HG03521 (cell line): ENCODE measurements around the gene RYR3.

Source experiments
- ATAC-seq: cut with Tn5 transposase; IDR thresholded peaks from one replicate; pipeline ENCODE4 v1.9.1; 2021; ENCODE audit warnings: mild to moderate bottlenecking, moderate library complexity; ENCODE audit not compliant: unreplicated experiment

RYR3 gene

GRCh38 chr15:33317896-33318295 lies 7.1 kb downstream of the RYR3 start:
- no peak for ATAC-seq

DNA sequence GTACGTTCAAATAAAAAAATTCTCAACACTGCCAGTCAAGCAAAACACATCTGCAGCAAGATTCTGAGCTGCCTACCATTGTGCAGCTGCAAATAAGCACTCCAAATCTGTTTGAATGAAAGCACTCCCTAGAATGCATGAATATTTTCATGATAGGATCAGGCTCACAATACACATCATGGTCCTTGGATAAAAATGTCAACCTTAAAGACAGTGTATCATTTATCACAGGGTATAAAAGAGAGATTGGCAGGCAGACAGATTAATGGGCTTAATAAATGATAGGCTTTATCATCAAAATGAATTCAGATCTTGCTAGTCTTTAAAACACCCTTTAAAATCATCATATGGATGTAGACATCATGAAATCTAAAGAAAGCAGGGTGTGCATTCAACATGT lies 9.2 kb downstream of the RYR3 start:
- ATAC-seq = no peak

DNA sequence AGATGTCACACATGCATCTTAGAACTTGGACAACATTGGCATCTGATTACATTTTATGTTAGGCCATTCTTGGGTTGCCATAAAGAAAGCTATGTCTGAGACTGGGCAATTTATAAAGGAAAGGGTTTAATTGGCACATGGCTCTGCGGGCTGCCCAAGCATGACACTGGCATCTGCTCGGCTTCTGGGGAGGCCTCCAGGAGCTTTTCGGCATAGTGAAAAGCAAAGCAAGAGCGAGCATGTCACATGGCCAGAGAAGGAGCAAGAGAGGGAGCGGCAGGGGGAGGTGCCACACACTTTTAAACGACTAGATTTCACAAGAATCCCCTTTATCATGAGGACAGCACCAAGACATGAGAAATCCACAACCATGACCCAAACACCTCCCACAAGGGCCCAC lies 11.3 kb downstream of the RYR3 start:
- no peak for ATAC-seq

- no peak for ATAC-seq
Observed at GRCh38 chr15:33324609-33325008, 13.8 kb downstream of the RYR3 start.

DNA sequence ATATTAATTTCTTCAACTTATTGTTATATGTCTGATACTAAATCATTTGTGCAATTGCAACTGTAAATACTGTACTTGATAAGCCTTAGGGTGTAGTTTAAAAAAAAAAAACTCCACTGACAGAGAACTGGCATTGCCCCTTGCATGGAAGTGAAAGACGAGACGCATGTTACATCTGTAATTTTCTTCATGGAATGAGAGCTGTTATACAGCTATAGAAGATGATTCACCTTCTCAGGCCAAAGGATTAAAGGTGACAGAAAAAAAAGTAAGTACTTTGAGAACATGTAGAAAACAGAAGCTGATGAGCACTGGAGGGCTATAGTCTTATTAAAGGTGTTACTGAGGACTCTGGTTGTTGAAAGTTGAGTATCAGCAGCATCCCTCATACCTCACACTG lies 16.1 kb downstream of the RYR3 start:
- no peak for ATAC-seq

DNA sequence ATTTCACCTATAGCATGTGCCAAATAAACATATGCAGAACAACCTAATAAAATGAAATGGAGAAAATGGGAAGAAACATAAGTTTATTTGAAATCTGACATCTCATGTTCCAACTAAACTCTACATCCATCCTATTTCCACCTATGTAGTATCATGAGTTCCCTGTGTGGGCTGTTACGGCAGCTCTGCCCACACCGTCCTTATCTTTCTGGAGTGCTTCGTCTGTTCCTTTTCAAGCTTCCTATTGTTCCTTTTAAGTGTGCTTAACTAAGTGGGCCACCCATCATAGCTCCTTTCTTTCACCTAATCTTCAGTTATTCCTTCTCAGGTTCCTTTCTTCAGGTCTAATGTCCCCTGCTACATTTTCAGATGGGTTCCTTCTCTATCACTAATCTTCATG lies 17.3 kb downstream of the RYR3 start:
- ATAC-seq = no peak

DNA sequence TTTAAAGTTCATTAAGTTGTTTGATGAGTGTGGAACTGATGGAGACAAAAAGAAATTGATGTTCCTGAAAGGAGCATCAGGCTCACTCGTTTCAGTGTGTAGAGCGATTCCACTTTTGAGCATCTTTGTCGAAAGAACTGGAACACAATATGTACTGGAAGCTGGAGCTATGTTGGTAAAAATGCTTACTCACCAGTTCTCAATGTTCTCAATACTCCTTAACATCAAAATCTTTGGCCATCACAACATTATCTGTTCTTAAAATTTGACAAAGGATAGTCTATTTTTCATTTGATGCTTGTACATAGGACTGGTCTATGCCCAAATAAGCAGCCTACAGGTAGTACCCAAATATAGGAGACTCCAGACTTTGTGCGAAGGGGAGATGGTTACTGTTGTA lies 18.7 kb downstream of the RYR3 start:
- ATAC-seq = no peak

GRCh38 chr15:33330931-33331330 lies 20.2 kb downstream of the RYR3 start:
- ATAC-seq = no peak

DNA sequence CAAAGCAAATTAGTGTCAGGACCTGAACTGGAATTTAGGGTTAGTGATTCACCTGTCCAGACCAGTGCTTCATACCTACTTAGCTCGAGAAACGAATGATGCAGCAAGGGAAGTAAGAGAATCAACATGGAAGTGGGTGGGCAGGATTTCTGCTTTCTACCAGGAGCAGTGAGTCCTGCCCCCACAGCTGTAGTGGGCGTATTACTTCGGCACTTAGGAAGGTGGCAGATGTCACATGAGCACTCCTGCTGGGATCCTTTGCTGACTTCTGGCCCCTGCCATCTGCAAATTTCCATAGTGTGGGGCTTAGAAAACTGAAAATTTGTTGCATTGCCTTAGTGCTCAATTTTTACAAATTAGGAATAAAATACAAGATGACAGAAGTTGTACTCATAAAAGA lies 31.2 kb downstream of the RYR3 start:
- no peak for ATAC-seq

GRCh38 chr15:33343275-33343674 lies 32.5 kb downstream of the RYR3 start:
- no peak for ATAC-seq

DNA sequence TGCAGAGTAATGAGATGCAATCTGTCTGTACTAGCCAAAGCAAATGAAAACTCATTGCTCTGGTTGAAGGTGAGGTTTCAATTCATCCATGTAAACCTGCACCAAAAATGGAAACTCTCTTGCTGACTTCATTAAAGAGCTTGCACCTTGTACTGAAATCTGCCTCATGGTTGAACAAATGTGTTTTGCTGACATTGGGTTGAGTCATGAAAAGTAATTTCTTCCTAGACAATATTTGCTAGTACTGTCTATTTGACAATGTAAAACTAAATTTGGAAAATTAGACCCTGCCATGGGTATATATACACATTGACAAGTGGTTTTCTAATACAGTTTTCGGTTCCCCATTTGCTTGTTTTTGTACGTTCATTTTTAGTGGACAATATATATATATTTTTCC lies 33.3 kb downstream of the RYR3 start:
- no peak for ATAC-seq

- no peak for ATAC-seq
Observed at GRCh38 chr15:33344530-33344929, 33.8 kb downstream of the RYR3 start.

GRCh38 chr15:33354411-33354810 lies 43.6 kb downstream of the RYR3 start:
- ATAC-seq = no peak

DNA sequence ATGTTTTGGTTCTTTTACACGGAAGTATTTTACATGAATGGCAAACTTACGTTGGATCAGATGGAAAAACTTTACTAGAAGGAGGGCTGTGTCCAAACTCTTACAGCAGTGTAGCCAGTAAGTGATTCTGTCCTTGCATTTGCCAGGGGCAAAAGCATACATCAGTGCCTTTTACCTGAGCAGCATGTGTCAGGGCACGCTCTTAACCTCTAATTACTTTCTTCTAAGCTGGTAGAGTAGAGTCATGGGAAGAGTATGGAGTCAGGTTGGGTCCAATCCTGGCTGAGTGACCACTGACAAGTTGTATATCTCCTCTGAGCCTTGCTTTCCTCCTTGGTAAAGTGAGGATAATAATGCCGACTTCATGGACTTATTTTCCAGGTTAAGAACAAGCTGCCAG lies 47.1 kb downstream of the RYR3 start:
- ATAC-seq = no peak

- no peak for ATAC-seq
Observed at GRCh38 chr15:33358306-33358705, 47.5 kb downstream of the RYR3 start.

DNA sequence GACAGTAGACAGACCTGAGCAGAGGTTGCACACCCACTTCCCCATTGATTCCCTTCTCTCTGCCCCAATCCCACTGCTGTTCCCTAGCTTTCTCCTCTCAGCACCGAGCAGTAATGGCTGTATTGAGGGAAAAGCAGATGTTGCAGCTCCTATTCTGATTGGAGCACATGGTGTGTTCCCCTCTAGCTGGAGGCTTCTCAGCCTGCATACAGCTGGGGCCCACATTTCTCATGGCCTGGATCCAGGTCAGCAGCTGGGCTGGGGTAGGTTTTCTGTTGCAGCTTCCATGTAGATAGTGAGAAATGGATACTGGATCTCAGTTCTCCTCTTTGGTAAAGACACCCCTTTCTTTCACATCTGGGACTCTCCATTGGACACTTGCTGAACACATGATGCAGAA lies 50.1 kb downstream of the RYR3 start:
- ATAC-seq = no peak

DNA sequence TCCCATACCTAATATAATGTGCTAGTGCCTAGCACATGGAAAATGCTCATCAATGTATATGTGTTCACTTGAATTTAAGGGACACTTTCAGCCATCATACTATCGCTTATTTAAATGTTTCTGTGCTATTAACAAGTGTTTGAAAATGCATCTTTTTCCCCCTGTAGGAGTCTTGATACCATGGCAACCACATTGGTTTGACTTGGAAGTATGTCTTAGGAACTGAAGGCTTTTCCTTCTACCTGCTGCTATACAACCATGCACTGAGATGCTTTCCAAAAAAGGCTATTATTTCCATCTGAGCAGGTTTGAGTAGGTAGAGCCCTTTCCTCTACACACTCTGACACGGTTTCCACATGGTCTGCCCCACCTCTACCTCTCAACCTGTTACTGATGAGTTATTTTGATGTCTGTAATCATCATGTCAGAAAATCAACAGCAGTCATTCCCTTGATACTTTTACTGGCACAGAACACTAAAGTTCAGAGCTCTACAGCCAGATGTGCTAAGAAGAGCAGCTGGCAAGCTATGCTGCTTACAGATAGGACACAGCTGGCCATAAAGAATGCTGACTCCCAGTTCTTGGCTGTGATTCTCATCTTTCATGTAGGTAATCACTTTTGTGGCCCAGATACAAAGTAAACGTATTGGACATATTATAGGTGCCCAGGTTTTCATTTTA lies 59.3 kb downstream of the RYR3 start:
- ATAC-seq = no peak

- ATAC-seq = no peak
Observed at GRCh38 chr15:33370623-33371020, 59.9 kb downstream of the RYR3 start.

DNA sequence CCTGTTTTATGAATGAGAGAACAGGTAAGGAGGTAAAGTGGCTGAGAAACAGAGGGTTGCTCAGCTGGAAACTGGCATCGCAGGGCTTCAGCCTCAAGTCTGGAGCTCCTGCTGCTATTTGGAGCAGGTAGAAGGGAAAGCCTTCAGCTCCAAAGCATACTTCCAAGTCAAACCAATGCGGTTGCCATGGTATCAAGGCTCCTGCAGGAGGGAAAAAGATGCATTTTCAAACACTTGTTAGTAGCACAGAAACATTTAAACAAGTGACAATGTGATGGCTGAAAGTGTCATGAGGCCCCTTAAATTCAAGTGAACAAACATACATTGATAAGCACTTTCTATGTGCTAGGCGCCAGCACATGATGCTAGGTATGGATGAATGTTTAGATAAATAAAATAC lies 60.4 kb downstream of the RYR3 start:
- no peak for ATAC-seq

- ATAC-seq = no peak
Observed at GRCh38 chr15:33374226-33374914, 63.6 kb downstream of the RYR3 start.

GRCh38 chr15:33375236-33375635 lies 64.5 kb downstream of the RYR3 start:
- ATAC-seq = no peak

DNA sequence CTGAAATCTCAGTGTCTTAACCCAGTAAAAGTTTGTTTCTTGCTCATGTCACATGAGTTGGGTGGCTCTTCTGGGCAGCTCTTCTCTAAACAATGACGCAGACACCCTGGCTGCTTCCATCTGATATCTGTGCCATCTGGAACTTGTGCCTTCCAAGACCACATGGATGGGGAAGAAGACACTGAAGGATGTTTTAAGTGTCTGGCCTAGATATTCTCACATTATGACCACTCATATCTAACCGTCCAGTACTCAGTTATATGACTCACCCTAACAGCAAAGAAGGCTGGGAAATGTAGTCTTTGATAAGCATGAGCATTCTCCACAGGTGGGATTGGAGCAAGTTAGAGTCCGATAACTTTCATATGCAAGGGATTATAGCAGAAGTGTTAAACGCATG lies 66.4 kb downstream of the RYR3 start:
- ATAC-seq = no peak
